HG02798 (cell line): ENCODE measurements around the gene FANK1.
A peak's percentile ranks its signal among the peaks of the same experiment; 100 is the strongest.
"Not testable (repeated sequence)": the region's sequence is repeated elsewhere in the genome, so short reads cannot be mapped to it uniquely, and the experiment has no call there.

Experiments used
- ATAC-seq: cut with Tn5 transposase; IDR thresholded peaks from one replicate; pipeline ENCODE4 v1.9.1; 2021; ENCODE audit warnings: mild to moderate bottlenecking; ENCODE audit not compliant: unreplicated experiment, poor library complexity

FANK1 gene

DNA sequence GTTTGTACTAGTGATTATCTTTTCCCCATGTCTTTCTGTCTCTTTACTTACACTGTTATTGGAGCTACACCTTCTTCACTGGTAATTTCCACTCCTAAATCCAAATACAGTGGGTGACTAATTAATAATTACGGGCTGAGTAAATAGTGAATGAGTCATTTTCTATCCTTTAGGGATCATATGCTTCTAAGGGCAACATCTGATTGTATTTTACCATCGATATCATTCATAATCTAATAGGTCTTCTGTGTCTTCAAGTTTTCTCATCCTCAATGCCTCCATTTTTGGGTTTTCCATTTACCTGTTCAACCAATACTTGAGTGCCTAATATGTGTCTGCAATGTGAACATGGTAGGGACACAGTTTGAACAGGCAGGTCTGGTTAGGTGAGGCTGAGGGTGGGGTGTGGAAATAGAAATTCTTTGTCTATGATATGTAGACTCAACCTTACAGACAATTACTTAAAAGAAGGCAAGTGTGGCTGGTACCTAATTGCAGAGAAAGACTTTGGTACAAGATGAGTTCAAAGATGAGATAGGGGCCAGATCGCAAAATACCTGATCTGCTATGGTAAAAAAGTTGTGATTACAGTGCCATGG, 9.4 kb upstream of the FANK1 start:
- ATAC-seq: no peak

DNA sequence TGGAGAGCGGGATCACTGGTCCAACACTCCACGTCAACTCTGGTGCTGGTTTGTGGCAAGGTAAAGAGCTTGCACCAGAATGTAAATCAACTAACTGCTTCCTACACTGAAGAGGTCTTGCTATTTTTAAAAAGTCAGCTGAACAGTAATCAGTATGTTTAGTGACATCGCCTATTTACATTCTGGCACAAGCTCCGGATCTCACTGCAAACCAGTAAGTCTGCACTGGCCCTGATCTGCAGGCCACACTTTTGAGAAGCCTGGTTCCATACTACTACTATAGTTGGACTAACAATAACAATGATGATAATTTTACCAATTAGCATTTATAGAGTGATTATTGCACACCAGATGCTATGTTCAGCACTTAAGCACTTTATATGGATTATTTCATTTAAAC, 6.9 kb upstream of the FANK1 start:
- ATAC-seq: not testable (repeated sequence)

DNA sequence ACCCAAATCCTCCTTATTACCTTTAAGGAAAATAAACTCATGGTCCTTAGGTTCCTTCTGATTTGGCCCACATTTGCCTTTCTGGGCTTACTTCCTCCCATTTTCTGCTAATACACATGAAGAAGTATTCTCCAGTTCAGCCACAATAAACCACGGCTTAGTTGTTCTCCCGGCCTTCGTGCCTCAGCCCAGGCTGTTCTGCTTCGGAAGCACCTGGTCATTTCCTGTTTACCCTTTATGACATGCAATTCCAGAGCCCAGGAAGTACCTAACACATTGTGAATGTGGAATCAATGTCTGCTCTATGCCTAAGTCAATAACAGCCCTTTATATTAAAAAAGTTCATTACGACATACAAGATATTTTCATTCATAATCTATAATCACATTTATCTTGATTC, 4.0 kb upstream of the FANK1 start:
- not testable (repeated sequence) for ATAC-seq

GRCh38 chr10:125894176-125894575, 2.2 kb upstream of the FANK1 start:
- not testable (repeated sequence) for ATAC-seq

GRCh38 chr10:125895130-125896087, 955 bp upstream of the FANK1 start:
- ATAC-seq: peak; percentile 57

DNA sequence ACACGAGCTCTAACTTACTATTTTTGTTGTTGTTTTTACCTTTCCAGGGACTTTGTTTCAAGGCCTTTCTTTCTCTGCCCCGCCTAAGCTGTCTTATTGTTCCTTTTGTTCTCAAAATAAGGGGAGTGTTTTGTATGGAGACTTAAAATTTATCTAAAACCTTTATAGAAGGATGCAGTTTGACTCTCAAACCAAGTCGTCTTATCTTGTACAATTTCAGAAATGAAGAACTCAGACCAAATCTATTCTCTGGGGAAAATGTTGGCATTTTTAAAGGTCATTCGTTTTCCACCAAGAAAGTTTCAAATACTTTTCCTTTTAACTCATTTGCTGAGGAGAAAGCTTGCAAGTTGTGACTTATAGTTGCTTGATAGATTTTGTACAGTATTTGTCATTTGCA, 953 bp downstream of the FANK1 start:
- not testable (repeated sequence) for ATAC-seq

- not testable (repeated sequence) for ATAC-seq
Measured at GRCh38 chr10:125900963-125901362, 4.6 kb downstream of the FANK1 start.

- ATAC-seq: not testable (repeated sequence)
Measured at GRCh38 chr10:125903135-125903640, 6.8 kb downstream of the FANK1 start.

DNA sequence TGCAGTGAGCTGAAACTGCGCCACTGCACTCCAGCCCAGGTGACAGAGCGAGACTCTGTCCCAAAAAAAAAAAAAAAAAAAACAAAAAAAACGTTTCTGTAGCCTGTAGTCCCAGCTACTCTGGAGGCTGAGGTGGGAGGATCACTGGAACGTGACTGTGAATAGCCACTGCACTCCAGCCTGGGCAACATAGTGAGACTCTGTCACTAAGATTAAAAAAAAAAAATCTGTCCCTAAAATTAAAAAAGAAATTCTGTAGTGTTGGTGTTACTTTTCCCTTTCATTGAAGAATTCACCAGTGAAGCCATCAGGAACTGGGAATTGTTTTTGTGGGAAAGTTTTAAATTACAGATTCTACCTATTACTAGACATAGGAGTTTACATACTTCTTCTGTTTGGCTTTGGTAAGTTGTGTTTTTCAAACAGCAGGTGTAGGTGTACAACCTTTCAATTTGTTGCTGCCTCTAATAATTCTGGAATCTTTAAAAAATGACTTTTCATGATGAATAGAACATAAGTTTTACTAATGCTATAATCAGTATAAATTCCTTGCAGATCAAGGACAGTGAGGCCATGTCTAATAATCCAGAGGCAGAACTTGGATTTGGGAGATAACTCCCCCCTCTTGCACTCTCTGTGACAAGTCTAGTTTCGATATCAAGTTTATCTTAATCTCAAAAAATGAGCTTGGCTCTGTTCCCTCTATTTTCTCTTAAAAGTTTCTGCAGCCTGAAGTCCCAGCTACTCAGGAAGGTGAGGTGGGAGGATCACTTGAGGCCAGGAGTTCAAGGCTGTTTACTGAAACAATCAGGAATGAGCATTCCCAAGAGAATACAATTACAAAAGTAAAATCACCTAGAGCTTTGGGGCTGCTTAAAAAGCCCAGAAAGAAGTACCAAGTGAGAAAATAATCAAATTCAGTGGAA, 9.0 kb downstream of the FANK1 start:
- not testable (repeated sequence) for ATAC-seq

GRCh38 chr10:125907598-125907997, 11.2 kb downstream of the FANK1 start:
- not testable (repeated sequence) for ATAC-seq

- ATAC-seq: not testable (repeated sequence)
Measured at GRCh38 chr10:125908813-125909212, 12.4 kb downstream of the FANK1 start.

GRCh38 chr10:125909491-125909890, 13.1 kb downstream of the FANK1 start:
- not testable (repeated sequence) for ATAC-seq

GRCh38 chr10:125911145-125911544, 14.8 kb downstream of the FANK1 start:
- no peak for ATAC-seq

DNA sequence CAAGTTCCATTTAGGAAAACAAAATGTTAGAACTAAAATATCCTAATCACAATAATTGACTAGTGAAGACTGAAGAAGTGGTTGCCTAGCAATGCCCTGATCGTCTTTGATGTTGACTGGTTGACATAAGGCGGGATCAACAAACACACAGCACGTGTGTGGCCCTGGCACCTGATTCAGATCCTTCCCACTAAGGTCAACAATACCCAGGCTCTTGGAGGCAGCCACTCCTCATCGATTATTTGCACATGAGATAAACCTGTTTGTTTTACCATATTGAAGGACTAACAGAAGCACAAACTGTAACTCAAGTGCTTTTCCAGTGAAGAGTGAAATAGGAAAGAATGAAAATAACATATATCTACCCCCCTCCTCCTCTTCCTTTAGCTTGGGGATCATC, 15.6 kb downstream of the FANK1 start:
- ATAC-seq: no peak

DNA sequence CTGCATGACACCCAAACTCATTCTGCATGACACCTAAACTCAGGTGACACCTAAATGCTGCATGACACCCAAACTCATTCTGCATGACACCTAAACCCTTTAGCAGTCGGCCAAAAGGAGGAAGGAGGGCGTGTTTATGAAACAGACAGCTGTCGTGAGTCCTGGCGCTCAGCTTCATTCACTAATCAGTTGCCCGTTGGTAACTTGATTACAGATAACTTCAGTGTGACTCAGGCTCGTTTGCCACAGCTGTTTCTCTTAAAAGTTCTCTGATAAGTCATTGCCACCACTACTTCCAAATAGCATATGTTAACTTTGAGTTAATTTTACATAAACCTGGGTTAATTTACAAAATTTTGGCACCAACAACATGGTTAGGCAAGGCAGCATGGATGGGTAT, 16.9 kb downstream of the FANK1 start:
- ATAC-seq: not testable (repeated sequence)

- ATAC-seq: no peak
Measured at GRCh38 chr10:125916977-125917376, 20.6 kb downstream of the FANK1 start.

DNA sequence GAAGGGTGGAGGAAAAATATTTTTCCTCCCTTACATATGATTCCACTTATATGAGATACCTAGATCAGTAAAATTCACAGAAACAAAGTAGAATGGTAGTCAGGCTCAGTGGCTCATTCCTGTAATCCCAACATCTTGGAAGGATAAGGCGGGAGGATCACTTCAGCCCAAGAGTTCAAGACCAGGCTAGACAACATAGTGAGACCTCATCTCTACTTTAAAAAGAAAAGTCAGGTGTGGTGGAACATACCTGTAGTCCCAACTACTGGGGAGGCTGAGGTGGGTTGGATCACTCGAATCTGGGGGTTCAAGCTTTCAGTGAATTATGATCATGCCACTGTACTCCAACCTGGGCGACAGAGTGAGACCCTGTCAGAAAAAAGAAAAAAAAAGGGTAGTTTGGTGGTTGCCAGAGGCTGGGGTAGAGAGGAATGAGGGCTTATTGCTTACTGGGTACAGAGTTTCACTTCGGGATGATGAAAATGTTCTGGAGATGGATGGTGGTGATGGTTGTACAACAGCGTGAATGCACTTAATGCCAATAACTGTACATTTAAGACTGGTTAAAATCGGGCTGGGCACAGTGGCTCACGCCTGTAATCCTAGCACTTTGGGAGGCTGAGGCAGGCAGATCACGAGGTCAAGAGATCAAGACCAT, 21.5 kb downstream of the FANK1 start:
- not testable (repeated sequence) for ATAC-seq

DNA sequence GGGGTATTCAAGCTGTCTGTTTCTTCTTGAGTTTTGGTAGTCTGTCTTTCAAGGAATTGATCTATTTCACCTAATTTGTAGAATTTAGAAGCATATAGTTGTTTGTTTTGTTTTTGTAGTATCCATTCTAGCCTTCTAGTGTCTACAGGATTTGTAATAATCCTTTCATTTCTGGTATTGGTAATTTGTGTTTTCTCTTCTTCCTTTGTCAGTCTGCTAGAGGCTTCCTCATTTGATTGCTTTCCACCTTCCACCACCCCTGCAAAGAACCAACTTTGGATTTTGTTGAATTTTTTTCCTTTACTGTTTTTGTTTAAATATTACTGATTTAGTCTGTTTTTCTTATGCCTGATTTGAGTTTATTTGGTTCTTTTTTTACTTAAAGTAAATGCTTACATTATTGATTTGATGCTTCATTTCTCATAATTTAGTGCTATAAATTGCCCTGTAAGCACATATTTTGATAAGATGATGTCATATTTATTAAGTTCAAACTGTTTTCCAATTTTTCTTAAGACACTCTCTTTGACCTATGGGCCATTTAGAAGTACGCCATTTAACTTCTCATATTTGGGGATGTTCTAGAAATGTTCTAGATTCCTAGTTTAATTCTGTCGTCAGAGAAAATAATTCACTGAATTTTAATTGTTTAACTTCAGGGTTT, 25.4 kb downstream of the FANK1 start:
- not testable (repeated sequence) for ATAC-seq

- ATAC-seq: no peak
Measured at GRCh38 chr10:125925262-125925834, 29.0 kb downstream of the FANK1 start.
